ENCODE data around the gene CLIC4.
"Not testable (repeated sequence)": the region's sequence is repeated elsewhere in the genome, so short reads cannot be mapped to it uniquely, and the experiment has no call there.

DNA sequence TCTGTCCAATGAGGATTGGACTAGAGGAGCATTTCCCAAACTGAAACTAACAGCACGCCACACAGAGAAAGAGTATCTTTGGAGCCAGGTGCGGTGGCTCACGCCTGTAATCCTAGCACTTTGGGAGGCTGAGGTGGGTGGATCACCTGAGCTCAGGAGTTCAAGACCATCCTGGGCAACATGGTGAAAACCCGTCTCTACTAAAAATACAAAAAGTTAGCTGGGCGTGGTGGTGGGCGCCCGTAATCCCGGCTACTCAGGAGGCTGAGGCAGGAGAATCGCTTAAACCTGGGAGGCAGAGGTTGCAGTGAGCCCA lies 39.2 kb upstream of the CLIC4 start:
- TF ChIP-seq, protein P1, sequence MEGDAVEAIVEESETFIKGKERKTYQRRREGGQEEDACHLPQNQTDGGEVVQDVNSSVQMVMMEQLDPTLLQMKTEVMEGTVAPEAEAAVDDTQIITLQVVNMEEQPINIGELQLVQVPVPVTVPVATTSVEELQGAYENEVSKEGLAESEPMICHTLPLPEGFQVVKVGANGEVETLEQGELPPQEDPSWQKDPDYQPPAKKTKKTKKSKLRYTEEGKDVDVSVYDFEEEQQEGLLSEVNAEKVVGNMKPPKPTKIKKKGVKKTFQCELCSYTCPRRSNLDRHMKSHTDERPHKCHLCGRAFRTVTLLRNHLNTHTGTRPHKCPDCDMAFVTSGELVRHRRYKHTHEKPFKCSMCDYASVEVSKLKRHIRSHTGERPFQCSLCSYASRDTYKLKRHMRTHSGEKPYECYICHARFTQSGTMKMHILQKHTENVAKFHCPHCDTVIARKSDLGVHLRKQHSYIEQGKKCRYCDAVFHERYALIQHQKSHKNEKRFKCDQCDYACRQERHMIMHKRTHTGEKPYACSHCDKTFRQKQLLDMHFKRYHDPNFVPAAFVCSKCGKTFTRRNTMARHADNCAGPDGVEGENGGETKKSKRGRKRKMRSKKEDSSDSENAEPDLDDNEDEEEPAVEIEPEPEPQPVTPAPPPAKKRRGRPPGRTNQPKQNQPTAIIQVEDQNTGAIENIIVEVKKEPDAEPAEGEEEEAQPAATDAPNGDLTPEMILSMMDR (IDR thresholded peaks at IDR 0.05 in 4 of 5, conservative IDR thresholded peaks at IDR 0.05 in 1 of 5) = not testable (repeated sequence)
- TF ChIP-seq POLR2A (IDR thresholded peaks at IDR 0.05) = not testable (repeated sequence)
